ENCODE measurements around the gene TMEM106C.

DNA sequence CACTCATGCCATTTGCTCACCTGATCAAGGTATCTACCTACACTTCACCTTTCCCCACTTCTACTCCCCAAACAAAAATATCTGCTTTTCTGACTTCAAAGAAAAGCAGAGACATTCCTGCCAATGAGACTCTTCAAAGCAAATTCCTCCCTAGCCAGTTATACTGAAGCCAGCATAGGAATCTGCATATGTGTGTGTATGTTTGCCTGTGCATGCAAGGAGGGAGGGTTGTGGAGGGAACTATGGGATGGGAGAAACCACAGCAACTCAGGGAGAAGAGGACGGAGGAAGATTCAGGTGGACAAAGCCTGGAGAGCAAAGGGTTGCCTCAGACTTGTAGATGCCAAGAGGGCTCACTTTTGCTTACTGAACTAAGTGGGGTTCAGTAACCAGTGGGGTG, 32.2 kb upstream of the TMEM106C start:
- TF ChIP-seq EZH2 (IDR thresholded peaks at IDR 0.05; ENCODE audit: borderline replicate concordance, insufficient read depth, low read length, poor library complexity, severe bottlenecking) (no peak), TAF1 (IDR thresholded peaks at IDR 0.05; ENCODE audit: low read depth) (no peak), POLR2AphosphoS5 (IDR thresholded peaks at IDR 0.05) (no peak)
- TF ChIP-seq, protein P1, sequence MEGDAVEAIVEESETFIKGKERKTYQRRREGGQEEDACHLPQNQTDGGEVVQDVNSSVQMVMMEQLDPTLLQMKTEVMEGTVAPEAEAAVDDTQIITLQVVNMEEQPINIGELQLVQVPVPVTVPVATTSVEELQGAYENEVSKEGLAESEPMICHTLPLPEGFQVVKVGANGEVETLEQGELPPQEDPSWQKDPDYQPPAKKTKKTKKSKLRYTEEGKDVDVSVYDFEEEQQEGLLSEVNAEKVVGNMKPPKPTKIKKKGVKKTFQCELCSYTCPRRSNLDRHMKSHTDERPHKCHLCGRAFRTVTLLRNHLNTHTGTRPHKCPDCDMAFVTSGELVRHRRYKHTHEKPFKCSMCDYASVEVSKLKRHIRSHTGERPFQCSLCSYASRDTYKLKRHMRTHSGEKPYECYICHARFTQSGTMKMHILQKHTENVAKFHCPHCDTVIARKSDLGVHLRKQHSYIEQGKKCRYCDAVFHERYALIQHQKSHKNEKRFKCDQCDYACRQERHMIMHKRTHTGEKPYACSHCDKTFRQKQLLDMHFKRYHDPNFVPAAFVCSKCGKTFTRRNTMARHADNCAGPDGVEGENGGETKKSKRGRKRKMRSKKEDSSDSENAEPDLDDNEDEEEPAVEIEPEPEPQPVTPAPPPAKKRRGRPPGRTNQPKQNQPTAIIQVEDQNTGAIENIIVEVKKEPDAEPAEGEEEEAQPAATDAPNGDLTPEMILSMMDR (IDR thresholded peaks at IDR 0.05; ENCODE audit: poor library complexity, severe bottlenecking), result no peak
- TF ChIP-seq, protein P2, sequence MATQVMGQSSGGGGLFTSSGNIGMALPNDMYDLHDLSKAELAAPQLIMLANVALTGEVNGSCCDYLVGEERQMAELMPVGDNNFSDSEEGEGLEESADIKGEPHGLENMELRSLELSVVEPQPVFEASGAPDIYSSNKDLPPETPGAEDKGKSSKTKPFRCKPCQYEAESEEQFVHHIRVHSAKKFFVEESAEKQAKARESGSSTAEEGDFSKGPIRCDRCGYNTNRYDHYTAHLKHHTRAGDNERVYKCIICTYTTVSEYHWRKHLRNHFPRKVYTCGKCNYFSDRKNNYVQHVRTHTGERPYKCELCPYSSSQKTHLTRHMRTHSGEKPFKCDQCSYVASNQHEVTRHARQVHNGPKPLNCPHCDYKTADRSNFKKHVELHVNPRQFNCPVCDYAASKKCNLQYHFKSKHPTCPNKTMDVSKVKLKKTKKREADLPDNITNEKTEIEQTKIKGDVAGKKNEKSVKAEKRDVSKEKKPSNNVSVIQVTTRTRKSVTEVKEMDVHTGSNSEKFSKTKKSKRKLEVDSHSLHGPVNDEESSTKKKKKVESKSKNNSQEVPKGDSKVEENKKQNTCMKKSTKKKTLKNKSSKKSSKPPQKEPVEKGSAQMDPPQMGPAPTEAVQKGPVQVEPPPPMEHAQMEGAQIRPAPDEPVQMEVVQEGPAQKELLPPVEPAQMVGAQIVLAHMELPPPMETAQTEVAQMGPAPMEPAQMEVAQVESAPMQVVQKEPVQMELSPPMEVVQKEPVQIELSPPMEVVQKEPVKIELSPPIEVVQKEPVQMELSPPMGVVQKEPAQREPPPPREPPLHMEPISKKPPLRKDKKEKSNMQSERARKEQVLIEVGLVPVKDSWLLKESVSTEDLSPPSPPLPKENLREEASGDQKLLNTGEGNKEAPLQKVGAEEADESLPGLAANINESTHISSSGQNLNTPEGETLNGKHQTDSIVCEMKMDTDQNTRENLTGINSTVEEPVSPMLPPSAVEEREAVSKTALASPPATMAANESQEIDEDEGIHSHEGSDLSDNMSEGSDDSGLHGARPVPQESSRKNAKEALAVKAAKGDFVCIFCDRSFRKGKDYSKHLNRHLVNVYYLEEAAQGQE (IDR thresholded peaks at IDR 0.05; ENCODE audit: borderline replicate concordance), result no peak
